ENCODE results near the gene CCL3. TPM values are rescaled to one million over a fixed set of nuclear protein-coding genes. Genes with fewer than 3 reads are reported as not detected.
"Not testable (repeated sequence)": the region's sequence is repeated elsewhere in the genome, so short reads cannot be mapped to it uniquely, and the experiment has no call there.

Gene CCL3
- total RNA-seq, 2 donors from 2014 or later = 2.0 to 2.6 TPM

- intact Hi-C loops (cut with DNase I) = no loop called here
- no peak for DNase-seq (ENCODE audit: low spot score)
Measured at GRCh38 chr17:36092230-36092629, 2.3 kb upstream of the CCL3 start.

GRCh38 chr17:36089339-36089865 is 541 bp downstream of the CCL3 start:
- intact Hi-C loops (cut with DNase I) = no loop called here
- DNase-seq (ENCODE audit: low spot score) = no peak

- intact Hi-C loops (cut with DNase I) = no loop called here
- no peak for DNase-seq (ENCODE audit: low spot score)
Measured at GRCh38 chr17:36088670-36089338, 1.1 kb downstream of the CCL3 start.

GRCh38 chr17:36087897-36088572 is 1.9 kb downstream of the CCL3 start:
- intact Hi-C loops (cut with DNase I); DNase-seq (ENCODE audit: low spot score): not testable (repeated sequence)

GRCh38 chr17:36087471-36087870 is 2.5 kb downstream of the CCL3 start:
- DNase-seq (ENCODE audit: low spot score); intact Hi-C loops (cut with DNase I): not testable (repeated sequence)

GRCh38 chr17:36086791-36087190 is 3.2 kb downstream of the CCL3 start:
- intact Hi-C loops (cut with DNase I) = no loop called here
- DNase-seq (ENCODE audit: low spot score) = no peak

GRCh38 chr17:36085765-36086164 is 4.2 kb downstream of the CCL3 start:
- intact Hi-C loops (cut with DNase I) = no loop called here
- no peak for DNase-seq (ENCODE audit: low spot score)

- DNase-seq (ENCODE audit: low spot score); intact Hi-C loops (cut with DNase I): not testable (repeated sequence)
Measured at GRCh38 chr17:36083691-36084090, 6.3 kb downstream of the CCL3 start.

GRCh38 chr17:36082482-36083120 is 7.3 kb downstream of the CCL3 start:
- intact Hi-C loops (cut with DNase I); DNase-seq (ENCODE audit: low spot score): not testable (repeated sequence)

- intact Hi-C loops (cut with DNase I) = not testable (repeated sequence)
Measured at GRCh38 chr17:36081681-36082471, 8.1 kb downstream of the CCL3 start.

GRCh38 chr17:36074365-36074764 is 15.6 kb downstream of the CCL3 start:
- no peak for DNase-seq (ENCODE audit: low spot score)
- intact Hi-C loops (cut with DNase I) = no loop called here

More at GRCh38 chr17:36081681-36082471, 8.1 kb downstream of the CCL3 start:
- DNase-seq (ENCODE audit: low spot score) = not testable (repeated sequence)

- intact Hi-C loops (cut with DNase I) = no loop called here
- DNase-seq (ENCODE audit: low spot score) = peak; percentile 89
Measured at GRCh38 chr17:36072431-36073121, 17.4 kb downstream of the CCL3 start.

GRCh38 chr17:36071751-36072150 is 18.2 kb downstream of the CCL3 start:
- no peak for DNase-seq (ENCODE audit: low spot score)
- intact Hi-C loops (cut with DNase I) = no loop called here

GRCh38 chr17:36070427-36070826 is 19.5 kb downstream of the CCL3 start:
- intact Hi-C loops (cut with DNase I) = no loop called here
- no peak for DNase-seq (ENCODE audit: low spot score)

- intact Hi-C loops (cut with DNase I) = no loop called here
- no peak for DNase-seq (ENCODE audit: low spot score)
Measured at GRCh38 chr17:36069136-36069535, 20.8 kb downstream of the CCL3 start.

- no peak for DNase-seq (ENCODE audit: low spot score)
- intact Hi-C loops (cut with DNase I) = no loop called here
Measured at GRCh38 chr17:36068524-36068923, 21.4 kb downstream of the CCL3 start.

GRCh38 chr17:36066365-36066985 is 23.5 kb downstream of the CCL3 start:
- intact Hi-C loops (cut with DNase I) = no loop called here
- DNase-seq (ENCODE audit: low spot score) = no peak

- DNase-seq (ENCODE audit: low spot score) = no peak
- intact Hi-C loops (cut with DNase I) = no loop called here
Measured at GRCh38 chr17:36063786-36064541, 26.0 kb downstream of the CCL3 start, which contains the start of gene CCL18. Gene CCL18, plus strand, starts transcription at chr17:36064272. Its CDS starts 71 bp downstream, at chr17:36064343.

Measured in posterior vena cava (tissue), 2 donors.